Liver (tissue), 3 donors: ENCODE measurements around the gene CHRNA3.

ENCODE experiments used
- FOXA2 ChIP-seq: IDR thresholded peaks from 2 replicates; pipeline ENCODE4 v1.6.1; 2016; ENCODE audit warnings: antibody characterized with exemption
- JUND ChIP-seq, 2 donors: IDR thresholded peaks; 2 replicates each; pipeline ENCODE4 v1.6.1; 2016; ENCODE audit warnings: antibody characterized with exemption in 2 of 2
- RAD21 ChIP-seq, 2 donors: IDR thresholded peaks; 2 replicates each; pipeline ENCODE4 v1.6.1; 2016; ENCODE audit warnings: antibody characterized with exemption in 2 of 2, mild to moderate bottlenecking in 2 of 2
- SP1 ChIP-seq: IDR thresholded peaks from 2 replicates; pipeline ENCODE4 v1.6.1; 2018; ENCODE audit warnings: antibody characterized with exemption, mild to moderate bottlenecking
- TAF1 ChIP-seq: conservative IDR thresholded peaks from 2 replicates; pipeline ENCODE4 v1.6.1; 2016; ENCODE audit warnings: antibody characterized with exemption, mild to moderate bottlenecking
- YY1 ChIP-seq: IDR thresholded peaks from 2 replicates; pipeline ENCODE4 v1.6.1; 2016; ENCODE audit warnings: antibody characterized with exemption, mild to moderate bottlenecking
- TF ChIP-seq, protein P1 (sequence below): fragments of 150-350 bp; IDR thresholded peaks from 2 replicates; pipeline ENCODE4 v1.5.1; 2017; ENCODE audit warnings: improper control_type of control experiment, low read depth, low read length; ENCODE audit not compliant: missing input control
- TF ChIP-seq, protein P2 (sequence below): IDR thresholded peaks from 2 replicates; pipeline ENCODE4 v1.6.1; 2016; ENCODE audit warnings: antibody characterized with exemption
- TF ChIP-seq, protein P3 (sequence below): IDR thresholded peaks from 2 replicates; pipeline ENCODE4 v1.6.1; 2016; ENCODE audit warnings: antibody characterized with exemption
- TF ChIP-seq, protein P4 (sequence below): IDR thresholded peaks from 2 replicates; pipeline ENCODE4 v1.6.1; 2016; ENCODE audit warnings: antibody characterized with exemption, mild to moderate bottlenecking
- donor health status: healthy.
- donor health status: healthy.

DNA sequence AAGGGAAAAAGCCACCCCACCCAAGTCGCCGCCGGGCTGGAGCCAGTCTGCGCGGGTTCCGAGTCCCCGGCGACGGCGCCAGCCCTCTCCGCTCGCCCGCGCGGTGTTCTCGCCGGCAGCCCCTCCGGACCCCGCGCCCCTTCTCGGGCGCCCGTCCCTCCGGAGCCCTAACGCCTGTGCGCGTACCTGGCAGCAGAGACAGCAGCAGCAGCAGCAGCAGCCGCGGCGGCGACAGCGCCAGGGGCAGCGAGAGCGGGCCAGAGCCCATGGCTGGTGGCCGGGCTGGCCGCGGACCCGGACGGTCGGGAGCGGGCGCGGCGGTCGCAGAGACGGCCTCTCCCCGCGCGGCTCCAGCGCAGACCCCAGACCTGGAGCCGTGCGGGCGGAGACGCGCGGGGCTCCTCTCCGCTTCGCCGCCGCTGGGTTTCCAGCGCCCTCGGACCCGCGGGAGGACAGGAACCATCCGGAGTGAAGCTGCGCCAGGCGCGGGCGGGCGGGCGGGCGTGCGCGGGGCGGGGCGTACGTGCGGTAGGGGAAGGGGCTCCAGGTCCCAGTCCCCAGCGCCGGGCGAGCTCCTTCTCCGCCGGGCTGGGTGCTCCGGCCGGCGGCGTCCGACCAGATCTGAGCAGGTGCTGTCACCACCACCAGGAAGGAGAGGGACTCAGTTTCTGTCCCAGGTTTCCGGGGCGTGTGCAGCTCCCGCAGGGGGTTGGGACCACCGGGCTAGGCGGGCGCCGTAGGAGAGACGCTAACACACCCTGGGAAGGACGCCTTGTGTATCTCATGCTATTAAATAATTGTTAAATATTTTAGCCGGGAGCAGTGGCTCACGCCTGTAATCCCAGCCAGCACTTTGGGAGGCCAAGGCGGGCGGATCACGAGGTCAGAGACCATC, at the start of gene CHRNA3:
- TF ChIP-seq JUND (IDR thresholded peaks at IDR 0.05) (no peak), SP1 (no peak), TAF1 (no peak), YY1 (no peak), RAD21 (IDR thresholded peaks at IDR 0.05) (no peak), FOXA2 (no peak)
- TF ChIP-seq, protein P1, sequence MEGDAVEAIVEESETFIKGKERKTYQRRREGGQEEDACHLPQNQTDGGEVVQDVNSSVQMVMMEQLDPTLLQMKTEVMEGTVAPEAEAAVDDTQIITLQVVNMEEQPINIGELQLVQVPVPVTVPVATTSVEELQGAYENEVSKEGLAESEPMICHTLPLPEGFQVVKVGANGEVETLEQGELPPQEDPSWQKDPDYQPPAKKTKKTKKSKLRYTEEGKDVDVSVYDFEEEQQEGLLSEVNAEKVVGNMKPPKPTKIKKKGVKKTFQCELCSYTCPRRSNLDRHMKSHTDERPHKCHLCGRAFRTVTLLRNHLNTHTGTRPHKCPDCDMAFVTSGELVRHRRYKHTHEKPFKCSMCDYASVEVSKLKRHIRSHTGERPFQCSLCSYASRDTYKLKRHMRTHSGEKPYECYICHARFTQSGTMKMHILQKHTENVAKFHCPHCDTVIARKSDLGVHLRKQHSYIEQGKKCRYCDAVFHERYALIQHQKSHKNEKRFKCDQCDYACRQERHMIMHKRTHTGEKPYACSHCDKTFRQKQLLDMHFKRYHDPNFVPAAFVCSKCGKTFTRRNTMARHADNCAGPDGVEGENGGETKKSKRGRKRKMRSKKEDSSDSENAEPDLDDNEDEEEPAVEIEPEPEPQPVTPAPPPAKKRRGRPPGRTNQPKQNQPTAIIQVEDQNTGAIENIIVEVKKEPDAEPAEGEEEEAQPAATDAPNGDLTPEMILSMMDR: no peak
- TF ChIP-seq, protein P2, sequence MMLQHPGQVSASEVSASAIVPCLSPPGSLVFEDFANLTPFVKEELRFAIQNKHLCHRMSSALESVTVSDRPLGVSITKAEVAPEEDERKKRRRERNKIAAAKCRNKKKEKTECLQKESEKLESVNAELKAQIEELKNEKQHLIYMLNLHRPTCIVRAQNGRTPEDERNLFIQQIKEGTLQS: no peak
- TF ChIP-seq, protein P3, sequence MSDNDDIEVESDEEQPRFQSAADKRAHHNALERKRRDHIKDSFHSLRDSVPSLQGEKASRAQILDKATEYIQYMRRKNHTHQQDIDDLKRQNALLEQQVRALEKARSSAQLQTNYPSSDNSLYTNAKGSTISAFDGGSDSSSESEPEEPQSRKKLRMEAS: no peak
- TF ChIP-seq, protein P4, sequence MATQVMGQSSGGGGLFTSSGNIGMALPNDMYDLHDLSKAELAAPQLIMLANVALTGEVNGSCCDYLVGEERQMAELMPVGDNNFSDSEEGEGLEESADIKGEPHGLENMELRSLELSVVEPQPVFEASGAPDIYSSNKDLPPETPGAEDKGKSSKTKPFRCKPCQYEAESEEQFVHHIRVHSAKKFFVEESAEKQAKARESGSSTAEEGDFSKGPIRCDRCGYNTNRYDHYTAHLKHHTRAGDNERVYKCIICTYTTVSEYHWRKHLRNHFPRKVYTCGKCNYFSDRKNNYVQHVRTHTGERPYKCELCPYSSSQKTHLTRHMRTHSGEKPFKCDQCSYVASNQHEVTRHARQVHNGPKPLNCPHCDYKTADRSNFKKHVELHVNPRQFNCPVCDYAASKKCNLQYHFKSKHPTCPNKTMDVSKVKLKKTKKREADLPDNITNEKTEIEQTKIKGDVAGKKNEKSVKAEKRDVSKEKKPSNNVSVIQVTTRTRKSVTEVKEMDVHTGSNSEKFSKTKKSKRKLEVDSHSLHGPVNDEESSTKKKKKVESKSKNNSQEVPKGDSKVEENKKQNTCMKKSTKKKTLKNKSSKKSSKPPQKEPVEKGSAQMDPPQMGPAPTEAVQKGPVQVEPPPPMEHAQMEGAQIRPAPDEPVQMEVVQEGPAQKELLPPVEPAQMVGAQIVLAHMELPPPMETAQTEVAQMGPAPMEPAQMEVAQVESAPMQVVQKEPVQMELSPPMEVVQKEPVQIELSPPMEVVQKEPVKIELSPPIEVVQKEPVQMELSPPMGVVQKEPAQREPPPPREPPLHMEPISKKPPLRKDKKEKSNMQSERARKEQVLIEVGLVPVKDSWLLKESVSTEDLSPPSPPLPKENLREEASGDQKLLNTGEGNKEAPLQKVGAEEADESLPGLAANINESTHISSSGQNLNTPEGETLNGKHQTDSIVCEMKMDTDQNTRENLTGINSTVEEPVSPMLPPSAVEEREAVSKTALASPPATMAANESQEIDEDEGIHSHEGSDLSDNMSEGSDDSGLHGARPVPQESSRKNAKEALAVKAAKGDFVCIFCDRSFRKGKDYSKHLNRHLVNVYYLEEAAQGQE: no peak
